ENCODE measurements around the gene MAP7D1.

MAP7D1 gene

DNA sequence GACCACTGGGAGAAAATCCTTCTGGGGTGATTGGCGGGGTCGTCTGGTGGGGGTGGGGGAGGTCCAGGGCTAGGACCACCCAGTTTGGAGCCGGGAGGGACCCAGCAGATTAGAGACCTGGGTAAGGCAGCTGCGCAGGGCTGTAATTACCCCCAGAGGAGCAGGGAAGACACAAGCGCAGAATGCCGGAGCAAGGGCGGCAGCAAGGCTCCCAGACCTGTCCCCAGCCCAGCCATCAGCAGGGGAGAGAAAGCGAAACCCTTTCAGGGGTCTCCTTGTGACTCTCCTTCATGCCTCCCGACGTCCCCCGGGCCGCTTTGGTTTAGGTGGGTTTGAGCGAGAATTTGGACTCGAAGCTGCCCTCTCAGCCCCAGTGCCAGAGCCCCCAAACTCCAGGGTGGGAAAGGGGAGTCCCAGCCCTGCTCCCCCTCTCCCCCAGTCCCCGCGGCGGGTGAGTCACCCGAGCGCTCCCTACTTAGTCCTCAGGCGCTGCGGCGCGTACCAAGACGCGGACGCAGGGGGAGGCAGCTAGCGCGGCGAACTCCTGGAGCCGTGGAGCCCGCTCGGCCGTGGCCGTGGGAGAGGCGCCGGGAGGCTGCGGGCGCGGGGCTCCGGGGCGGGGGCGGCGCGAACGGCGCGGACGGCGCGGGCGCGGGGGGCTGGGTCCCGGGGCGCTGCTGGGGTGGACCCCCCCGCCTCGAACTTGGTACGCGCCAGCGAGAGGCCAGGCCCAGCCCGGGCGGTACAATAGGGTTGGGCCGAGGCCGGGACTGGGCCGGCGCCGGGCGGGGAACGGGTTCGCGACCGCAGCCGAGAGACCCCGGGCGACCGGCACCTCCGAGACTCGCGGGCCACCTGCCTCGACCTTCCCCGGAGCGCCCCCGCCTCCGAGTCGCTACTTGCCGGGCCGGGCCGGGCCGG lies at the start of gene MAP7D1:
Gene MAP7D1, plus strand, starts transcription at position 753 of the 921 bp plus-strand sequence. CDS start 258 bp downstream, outside the sequence.
- DNase-seq = peak; percentile 42

DNA sequence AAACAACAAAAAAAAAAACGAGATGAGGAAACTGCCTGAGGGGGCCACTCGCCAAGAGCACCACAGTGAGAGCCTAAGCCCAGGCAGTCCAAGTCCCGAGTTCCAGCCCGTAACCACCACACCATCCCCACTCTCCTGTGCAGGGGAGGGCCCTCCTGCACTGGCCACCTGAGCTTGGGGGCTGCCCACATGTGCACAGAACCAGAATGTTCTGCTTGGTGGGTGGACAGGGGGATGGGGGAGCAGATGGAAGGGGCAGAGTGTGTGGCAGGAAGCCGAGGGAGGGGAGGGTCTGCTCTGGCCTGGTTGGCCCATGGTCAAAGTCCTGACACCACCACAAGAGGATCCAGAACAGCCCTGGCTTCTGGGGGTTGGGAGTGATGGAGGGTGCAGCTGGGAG lies 49.7 kb upstream of the MAP7D1 start:
- no peak for DNase-seq

DNA sequence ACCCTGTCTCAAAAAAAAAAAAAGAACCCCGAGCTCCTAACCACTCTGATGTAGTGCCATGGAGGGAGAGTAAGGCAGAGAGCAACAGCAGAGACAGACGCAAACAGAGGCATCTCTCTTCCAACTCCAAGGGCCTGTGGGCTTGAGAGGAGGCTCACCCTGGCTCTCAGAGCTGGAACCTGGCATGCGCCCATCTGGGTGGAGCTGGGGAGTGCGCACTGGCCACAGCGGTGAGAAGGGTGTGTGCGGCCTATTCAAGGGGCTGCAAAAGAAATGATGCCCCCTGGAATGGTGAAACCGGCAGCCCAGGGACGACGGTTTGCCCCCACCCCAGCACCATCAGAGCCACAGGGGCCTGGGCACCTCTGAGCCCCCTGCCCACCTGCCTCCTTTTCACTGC lies 48.6 kb upstream of the MAP7D1 start:
- no peak for DNase-seq

DNA sequence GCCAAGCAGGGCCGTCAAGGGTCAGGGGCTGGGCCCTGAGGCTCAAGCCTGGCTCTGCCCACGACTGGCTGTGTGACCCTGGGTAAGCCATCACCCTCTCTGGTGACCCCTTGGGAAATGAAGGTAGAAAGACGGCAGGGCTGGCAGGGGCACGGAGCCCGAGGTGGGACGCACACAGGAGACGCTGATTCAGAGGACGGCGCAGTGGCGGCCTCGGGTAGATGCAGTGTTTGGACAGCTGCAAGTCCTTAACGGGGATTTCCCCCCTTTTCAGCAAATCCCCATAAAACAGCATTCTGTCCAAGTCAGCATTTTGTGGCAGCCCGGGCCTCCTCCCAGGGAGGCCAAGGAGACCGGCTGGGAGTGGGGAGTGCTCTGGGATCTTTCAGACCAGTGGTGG lies 47.6 kb upstream of the MAP7D1 start:
- DNase-seq = no peak

DNA sequence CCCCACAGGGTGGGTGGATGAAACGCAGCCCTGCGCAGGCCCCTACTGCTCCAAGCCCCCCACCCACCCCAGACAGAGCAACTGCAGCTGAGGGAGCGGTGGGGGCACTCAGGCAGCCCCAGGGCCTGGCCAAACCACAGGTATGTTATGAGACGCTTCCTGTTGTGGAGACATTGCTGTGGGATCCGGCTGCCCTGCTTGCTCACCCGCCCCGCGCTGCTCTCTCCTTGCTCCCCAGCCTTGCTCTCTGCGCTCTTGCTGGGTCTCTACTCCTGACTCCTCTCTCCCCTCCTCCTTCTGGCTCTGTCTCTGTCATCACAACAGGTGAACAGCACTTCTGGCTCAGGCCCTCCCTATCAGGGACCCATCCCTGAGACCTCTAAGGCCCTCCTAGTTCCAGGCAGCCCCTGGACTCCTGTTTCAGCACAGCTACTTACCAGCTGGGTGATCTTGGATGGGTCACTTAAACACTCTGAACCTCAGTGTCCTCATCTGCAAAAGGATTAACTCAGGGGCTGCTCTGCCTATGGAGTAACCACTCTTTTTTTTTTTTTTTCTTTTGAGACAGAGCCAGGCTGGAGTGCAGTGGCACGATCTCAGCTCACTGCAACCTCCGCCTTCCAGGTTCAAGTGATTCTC lies 46.8 kb upstream of the MAP7D1 start:
- DNase-seq = no peak

DNA sequence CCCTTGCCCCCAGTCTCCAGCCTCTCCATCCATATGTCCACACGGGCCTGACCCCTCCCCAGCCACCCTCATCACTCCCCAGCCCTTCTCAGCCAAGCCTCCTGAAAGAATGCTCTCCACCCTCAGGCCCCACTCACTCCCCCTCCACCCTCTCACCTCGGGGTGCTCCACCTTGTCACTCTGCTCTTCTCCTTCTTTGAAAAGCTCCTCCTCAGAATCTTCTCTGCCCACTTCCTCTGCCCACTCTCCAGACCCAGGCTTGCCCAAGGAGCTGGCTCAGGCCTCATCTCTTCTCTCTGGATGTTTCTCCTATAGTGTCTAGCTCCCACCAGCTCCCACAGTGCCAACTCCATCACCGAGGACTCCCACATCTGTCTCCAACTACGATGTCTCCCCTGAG lies 44.8 kb upstream of the MAP7D1 start:
- DNase-seq = no peak

DNA sequence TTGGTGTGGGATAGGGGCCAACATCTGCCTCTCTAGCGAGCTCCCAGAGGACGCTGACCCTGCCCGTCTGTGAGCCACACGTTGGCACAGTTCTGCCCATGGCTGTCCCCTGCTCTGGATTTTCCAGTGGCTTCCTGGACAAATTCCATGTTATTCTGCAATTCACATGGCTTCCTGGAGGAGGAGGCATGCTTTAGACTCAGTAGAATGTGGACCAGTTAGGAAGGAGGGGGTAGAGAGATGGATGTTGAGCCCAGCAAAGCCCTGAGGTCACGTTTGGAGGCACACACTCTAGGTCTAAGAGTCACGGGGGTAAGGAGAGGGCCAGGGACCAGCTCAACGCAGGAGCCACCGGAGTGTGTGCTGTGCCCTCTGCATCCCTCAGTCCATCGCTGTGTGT lies 43.1 kb upstream of the MAP7D1 start:
- DNase-seq = no peak

DNA sequence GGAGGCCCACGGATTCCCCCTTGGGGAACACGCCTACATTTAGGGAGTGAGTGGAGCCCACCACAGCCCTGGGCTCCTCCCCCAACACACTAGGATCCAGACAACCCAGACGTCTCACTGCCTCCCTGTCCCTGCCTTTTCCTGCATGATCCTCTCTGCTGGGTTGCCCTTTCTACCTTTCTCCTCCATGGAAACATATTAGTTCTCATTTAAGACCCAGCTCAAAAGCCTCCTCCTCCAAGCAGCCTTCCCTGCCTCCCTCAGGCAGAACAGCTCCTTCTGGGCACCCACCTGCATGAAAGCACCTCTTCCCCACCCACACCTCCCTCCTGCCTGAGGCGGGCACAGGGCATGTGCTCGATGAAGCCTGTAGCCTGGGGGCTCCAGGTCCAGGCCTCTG lies 41.6 kb upstream of the MAP7D1 start:
- DNase-seq = no peak

DNA sequence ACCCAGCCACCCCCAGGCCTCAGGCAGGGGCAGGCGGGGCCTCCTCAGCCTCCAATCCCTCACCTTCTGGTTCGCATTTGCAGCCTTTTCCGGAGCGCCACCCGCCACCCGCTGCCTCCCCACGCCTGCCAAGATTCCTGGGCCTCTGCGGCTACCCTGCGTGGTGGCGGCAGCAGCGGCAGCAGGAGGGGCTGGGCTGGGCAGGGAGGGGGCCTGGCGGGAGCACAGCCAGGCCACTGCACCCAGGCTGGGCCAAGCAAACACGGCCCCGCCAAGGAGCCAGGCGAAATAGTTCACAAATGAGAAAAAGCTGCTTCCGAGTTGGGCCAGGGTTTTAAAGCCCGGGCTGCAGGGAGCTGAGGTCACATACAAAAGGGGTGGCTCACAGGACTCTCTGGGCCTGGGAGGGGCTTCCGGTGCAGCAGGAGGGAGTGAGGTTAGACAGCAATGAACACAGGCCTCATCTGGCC lies 40.7 kb upstream of the MAP7D1 start:
- DNase-seq = peak; percentile 37

DNA sequence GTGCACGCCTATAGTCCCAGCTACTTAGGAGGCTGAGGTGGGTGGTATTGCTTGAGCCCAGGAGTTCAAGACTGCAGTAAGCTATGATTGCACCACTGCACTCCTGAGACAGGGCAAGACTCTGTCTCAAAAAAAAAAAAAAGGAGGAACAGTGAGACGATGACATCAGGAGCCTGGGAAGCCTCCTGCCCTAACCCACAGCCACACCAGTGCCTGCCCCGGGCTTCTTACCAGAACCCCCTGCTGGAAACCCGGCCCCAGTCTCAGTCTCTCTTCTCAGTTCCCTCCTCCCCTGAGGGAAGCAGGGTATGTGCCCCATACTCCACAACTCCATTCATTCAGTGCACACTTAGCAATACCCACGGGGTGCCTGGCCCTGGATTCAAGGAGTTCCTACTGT lies 40.0 kb upstream of the MAP7D1 start:
- DNase-seq = no peak

DNA sequence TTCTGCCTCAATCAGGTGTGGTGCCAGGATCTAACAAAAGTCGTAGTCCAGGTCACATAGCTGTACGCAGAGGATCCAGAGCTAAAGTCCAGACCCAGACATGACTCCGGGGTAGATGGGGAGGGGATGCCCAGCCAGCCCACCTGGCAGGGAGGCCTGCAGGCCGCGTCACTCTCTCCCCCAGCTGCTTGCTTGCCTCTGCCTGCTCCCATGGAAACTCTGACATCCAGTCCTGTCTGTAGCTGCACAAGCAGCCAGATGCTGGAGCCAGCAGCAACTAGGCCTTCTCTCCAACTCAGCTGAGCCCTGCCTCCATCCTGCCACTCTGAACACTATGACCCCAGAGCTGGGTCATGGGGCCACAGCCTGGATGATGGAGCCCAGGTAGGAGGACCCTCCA lies 39.1 kb upstream of the MAP7D1 start:
- DNase-seq = no peak

DNA sequence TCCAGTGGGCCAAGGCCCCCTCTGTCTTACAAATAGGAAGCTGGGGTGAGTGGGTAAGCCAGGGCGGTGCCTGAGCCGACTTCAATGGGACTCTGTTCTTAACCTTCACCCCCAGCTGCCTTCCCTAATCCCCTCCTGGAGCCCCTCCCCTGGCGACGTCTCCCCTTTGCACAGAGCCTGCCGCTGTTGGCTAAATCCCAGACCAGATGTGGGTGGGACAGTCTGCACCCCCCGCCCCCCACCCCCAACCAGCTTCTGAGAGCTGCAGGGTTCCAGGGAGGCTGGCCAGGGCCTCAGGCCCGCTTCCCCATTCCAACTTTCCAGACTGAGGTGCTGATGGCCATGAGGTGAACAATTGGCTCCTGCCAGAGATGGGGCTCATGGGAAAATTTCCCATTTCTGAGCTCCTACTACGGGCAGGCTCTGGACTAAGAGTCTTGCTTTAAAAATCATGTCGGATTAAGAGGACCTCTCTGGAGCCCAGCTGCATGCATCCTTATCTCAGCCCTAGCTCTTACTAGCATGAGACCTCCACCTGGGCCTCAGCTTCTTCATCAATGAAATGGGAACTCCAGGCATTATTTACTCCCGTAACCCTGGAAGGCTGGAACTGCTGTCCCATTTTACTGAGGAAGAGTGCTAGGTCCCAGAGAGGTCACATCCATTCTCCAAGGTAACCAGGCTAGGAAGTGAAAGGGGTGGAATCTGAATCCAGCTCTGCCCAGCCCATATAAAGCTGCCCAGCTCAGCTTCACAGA lies 37.3 kb upstream of the MAP7D1 start:
- DNase-seq = no peak

DNA sequence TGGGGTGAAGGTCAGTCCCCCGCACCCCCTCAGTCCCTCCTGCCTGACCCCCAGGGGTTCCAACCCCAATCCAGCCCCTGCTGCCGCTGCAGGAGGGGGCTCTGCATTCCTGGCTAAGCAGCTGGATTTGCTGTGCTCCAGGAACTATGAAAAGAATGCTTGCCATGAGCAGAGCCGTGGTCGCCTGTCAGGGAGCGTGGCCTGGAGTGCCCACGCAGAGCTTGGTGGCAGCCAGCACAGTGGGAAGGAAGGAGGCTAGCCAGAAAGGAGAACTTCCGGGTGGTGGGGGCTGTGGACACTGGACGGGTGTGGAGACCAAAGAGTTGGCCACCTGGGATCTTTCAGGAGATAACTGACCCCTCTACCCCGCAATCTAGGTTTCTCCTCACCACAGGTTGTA lies 36.5 kb upstream of the MAP7D1 start:
- no peak for DNase-seq

DNA sequence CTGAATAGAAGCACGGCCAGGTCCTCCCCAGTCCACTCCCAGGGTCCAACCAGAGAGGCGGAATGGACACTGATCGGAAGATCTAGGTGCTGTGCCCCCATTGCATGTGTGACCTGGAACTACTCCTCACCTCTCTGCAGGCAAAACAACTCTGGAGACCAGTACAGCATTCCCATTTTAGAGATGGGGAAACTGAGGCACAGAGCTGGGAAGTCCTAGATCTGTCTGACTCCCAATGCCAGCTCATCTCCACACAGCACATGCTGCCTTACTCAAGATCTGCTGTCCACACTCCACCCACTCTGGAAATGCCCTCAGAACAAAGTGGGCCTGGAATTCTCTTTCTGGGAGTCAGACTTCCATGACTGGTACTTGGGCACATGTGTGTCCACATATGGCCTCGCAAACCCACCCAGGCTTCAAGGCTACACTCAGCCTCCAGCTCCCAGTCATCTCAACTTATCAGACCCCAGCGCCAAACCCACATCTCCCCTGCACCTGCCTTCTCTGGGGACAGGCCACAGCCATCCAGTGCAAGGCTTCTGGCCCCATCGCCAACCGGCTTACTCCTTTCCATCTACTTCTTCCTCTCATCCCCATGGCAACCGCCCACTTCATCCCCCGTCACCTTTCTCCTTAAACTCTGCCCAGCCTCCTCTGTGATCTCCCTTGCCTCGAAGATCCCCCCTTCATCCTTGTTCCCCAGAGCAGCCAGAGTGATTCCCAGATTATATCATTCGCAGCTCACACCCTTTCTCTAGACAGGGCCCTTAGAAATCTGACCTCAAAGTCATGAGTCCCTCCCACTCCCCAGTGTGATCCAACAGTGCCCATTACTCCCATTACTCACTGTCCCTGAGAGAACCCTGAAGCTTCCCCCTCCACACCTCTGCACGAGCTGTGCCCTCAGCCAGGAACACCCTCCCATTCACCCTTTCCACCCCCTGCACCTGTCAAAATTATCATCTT lies 33.6 kb upstream of the MAP7D1 start:
- no peak for DNase-seq

DNA sequence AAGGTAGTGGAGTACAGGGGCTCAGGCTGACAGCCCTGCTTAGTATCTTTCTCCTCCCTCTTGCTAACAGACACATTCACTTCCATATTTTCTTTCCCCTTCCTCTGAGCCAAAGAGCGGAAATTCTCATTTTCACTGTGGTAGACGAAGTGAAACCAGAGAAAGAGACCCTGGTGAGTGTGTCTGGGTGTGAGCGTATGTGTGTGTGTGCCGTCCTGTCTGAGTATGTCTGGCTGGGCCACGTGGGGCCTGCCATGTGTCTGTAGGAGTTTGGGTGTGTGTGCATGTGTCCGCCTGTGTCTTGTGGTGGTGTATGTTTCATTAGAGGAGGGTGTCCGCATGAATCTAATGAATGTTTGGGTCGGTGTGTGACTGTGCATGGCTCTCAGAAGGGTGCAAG lies 32.6 kb upstream of the MAP7D1 start:
- DNase-seq = no peak

DNA sequence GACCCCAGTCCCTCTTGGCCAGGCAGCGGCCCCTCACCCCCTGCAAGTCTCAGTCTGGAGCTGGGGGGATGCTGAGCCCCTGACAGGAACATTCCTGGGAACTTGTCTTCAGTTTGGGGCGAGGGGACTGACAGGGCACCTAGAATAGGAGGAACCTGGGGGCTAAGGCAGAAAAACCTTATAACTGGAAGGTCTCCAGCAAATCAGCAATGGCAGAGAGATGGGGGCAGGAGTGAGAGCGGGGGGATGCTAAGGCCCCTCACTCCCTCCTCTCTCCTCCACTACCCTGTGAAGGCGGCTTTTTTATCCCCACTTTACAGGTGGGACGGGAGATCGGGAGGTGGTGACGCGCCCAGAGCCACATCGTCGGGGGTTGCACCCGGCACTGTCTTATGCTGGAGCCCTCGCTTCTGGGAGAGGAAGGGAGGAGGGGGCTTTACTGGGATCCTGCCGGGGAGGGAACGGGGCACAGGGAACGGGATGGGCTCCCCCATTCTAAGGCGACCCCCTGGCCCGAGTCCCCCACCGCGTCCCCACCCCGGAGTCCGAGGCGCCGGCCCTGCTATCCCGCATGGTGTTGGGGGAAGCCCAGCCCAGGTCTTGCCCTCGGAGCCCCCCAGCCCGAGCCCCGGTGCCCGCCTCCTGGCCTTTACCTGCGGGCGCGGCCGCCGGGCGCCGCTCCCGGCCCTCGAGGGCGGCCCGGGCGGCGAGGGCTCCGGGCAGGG lies 31.4 kb upstream of the MAP7D1 start:
- no peak for DNase-seq

DNA sequence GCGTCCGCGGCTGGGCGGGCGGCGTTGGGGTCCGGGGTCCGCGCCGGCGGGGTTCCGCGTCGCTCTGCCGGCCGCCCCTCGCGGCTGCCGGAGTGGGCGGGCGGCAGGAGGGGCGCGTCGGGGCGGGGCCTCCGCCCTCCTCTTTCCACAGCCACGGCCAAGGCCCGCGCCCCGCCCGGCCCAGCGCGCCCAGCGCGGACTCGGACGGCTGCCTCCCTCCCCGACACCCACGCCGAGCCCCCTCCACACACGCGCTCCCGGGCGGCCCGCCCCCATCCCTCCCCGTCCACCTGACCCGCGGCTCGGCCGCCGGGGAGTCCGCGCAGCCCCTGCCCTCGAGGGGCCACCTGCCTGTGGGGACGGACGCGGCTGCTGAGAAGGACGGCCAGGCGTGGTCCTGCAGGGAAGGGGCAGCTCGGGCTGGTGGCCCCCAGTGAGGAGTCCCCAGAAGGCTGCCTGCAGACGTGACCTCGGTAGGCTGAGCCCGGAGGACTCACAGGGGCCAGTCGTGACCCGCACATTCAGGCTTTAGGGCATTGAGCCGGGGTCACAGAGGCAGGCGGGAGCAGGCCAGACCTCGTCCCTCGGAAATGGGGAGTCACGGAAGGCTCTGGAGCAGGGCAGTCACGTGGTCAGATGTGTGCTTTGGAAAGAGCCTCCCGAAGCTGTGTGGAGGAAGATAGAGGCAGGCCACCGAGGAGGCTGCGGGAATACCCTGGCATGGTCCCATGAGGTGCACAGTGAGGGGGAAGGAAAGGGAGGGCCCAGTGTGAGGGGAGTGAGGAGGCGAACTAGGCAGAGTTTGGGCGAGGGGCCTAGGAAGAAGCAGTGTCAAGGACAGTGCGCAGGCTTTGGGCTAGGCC lies 30.6 kb upstream of the MAP7D1 start, which contains the start of gene COL8A2:
Gene COL8A2, minus strand, starts transcription at position 94 of the 863 bp plus-strand sequence. CDS start 24,980 bp downstream, outside the sequence.
- DNase-seq = no peak

DNA sequence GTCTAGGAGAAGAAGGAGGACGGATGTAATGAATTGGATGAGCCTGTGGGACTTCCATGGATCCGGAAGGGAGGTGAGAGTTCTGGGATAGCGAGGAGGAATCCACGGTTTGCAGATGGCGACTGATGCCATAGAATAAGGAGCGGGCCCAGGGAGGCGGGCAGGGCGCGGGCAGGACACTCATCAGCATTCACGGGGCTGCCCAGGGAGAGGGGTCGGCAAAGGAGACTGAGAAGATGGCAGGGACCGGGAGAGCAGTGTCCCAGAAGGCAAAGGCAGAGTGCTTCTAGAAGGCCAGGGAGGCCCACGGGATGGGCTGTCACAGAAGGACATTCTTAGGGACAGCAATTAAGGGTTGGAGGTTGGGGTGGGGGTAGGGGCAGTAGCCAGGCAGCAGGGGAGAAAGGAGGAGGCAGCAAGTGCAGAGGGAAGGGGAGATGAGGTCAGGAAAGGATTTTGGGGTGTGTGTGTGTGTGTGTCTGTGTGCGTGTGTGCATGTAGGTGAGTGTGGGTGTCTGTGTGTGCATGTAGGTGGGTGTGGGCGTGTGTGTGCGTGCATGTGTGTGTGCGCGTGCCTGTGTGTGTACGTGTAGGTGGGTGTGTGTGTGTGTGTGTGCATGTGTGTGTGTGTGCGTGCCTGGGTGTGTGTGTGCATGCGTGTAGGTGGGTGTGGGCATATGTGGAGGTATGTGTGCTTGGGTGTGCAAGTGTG lies 29.8 kb upstream of the MAP7D1 start:
- no peak for DNase-seq

DNA sequence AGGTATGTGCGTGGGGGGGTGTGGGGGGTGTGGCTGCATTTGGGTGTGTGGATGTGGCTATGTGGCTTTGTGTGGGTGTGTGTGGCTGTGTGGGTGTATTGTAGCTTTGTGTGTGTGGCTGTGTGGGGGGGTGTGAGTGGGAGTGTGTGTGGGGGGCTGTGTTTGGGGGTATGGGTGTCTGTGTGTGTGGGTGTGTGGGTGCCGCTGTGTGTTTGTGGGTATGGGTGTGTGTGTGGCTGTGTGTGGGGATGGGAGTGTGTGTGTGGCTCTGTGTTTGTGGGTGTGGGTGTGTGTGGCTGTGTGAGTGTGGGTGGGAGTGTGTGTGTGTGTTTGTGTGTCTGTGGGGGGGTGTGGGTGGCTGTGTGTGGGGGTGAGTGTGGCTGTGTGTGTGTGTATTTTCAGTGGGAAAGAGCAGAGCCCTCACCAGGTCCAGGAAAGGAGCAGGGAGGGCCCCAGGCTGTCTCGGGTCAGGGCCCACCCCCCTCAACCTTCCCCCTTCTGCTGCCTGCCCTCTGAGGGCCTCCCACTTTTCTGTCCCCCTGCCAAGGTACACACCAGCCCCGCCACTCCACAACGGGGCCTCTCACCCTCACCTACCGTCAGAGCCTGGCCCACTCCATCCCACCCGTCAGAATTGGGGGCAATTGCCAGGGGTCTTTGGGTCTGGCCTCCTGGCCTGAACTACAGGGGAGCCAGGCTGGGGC lies 29.0 kb upstream of the MAP7D1 start:
- DNase-seq = no peak
